ENCODE data around the gene OTUD5.
"Not testable (repeated sequence)": the region's sequence is repeated elsewhere in the genome, so short reads cannot be mapped to it uniquely, and the experiment has no call there.

The OTUD5 gene

DNA sequence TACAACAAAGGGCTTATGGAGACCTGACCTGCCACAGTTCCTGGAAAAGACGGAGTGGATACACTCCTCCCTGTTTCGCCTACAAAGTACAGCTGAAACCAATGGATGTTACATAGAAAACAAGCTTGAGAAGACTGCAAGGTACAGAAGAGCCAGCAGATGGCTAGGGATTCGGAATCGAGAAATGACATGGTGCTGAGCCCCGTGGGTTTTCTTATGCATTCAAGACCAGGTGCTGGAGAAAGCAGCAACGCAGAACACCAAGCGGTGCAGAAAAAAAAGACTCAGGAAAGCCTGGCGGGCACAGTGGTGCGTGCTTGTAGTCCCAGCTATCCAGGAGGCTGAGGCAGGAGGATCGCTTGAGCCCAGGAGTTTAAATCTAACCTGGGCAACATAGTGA lies 73.7 kb downstream of the OTUD5 start:
- DNase-seq, result no peak

GRCh38 chrX:48876944-48877343 lies 80.5 kb downstream of the OTUD5 start:
- DNase-seq, result not testable (repeated sequence)
